T-helper 2 cell treated with Interferon-gamma antibody and Interleukin-4, amounts not matched to agents 5 μg/mL and 100 μg/mL, for 36 hours (primary cell): ENCODE data around the gene KCNMB2.

Source experiments
- DNase-seq: peaks from one replicate; pipeline ENCODE4 v3.0.0; 2021; ENCODE audit warnings: low spot score
- H3K27ac Mint-ChIP-seq: one replicate; pipeline ENCODE4 v1.8.0; 2021; ENCODE audit warnings: mild to moderate bottlenecking, mixed read lengths
- H3K27me3 Mint-ChIP-seq: one replicate; pipeline ENCODE4 v1.8.0; 2021; ENCODE audit warnings: low read depth, mixed read lengths
- H3K36me3 Mint-ChIP-seq: one replicate; pipeline ENCODE4 v1.8.0; 2021; ENCODE audit warnings: low read depth, mixed read lengths
- H3K4me1 Mint-ChIP-seq: one replicate; pipeline ENCODE4 v1.8.0; 2021; ENCODE audit warnings: low read depth, mixed read lengths
- H3K4me3 Mint-ChIP-seq: one replicate; pipeline ENCODE4 v1.8.0; 2022; ENCODE audit warnings: mild to moderate bottlenecking, moderate library complexity, mixed read lengths
- H3K9me3 Mint-ChIP-seq: one replicate; pipeline ENCODE4 v1.8.0; 2021; ENCODE audit warnings: mixed read lengths

Gene KCNMB2

DNA sequence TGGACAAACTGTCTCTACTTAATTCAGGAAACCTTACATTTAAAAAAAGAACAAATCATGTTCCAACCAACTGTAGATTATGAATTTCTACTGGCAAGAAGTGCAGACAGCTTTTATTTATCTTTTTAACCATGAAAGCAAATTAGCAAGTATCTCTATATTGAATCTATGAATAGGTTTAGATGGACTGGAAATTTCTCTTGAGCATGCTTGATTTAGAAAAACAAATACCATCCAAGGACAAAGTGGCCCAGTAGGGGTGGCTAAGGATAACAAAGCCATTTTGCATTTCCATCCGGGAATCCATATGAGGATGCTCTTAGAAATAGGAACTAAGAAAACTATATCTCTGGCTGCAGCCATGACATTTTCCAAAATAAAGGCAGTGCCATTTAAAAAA is 150.6 kb downstream of the KCNMB2 start:
- peaks cover 8% of the 10 kb centered on the region for H3K9me3 Mint-ChIP-seq
- H3K27ac Mint-ChIP-seq, result no peak overlapping the region
- H3K36me3 Mint-ChIP-seq, result no peaks in the 10 kb centered on the region
- DNase-seq, result no peak
- H3K4me3 Mint-ChIP-seq, result no peak overlapping the region
- H3K4me1 Mint-ChIP-seq, result no peaks in the 10 kb centered on the region
- H3K27me3 Mint-ChIP-seq, result no peaks in the 10 kb centered on the region

- no peaks in the 10 kb centered on the region for H3K27me3 Mint-ChIP-seq
- H3K36me3 Mint-ChIP-seq, result no peaks in the 10 kb centered on the region
- DNase-seq, result no peak
- no peaks in the 10 kb centered on the region for H3K4me1 Mint-ChIP-seq
- no peak overlapping the region for H3K27ac Mint-ChIP-seq
- peaks cover 3% of the 10 kb centered on the region for H3K9me3 Mint-ChIP-seq
- H3K4me3 Mint-ChIP-seq, result no peak overlapping the region
Measured at GRCh38 chr3:178690571-178690970, 154.3 kb downstream of the KCNMB2 start.

DNA sequence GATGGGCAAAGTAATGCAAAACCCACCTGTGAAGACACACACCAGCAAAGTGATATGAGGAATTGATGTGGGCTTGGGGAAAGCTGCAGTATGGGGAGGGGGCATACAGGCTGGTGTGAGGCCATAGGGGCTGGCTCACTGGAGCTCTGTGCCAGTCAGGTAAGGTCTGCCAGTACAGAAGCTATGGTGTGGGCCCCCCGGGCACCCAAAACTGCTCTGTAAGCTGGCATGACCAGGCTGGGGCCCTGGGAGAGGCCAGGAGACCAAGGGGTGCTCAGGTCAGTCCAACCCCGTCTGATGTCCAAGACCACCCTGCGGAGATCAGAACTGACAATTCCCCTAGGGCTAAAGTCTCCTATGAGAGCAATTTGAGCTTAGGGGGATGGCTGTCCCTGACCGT is 163.1 kb downstream of the KCNMB2 start:
- Mint-ChIP-seq H3K27me3 (no peaks in the 10 kb centered on the region), H3K4me1 (no peaks in the 10 kb centered on the region), H3K4me3 (no peak overlapping the region), H3K9me3 (peaks cover 35% of the 10 kb centered on the region), H3K27ac (no peak overlapping the region), H3K36me3 (no peaks in the 10 kb centered on the region)
- no peak for DNase-seq

- peaks cover 35% of the 10 kb centered on the region for H3K9me3 Mint-ChIP-seq
- no peaks in the 10 kb centered on the region for H3K4me1 Mint-ChIP-seq
- H3K4me3 Mint-ChIP-seq, result no peak overlapping the region
- no peaks in the 10 kb centered on the region for H3K36me3 Mint-ChIP-seq
- H3K27me3 Mint-ChIP-seq, result no peaks in the 10 kb centered on the region
- H3K27ac Mint-ChIP-seq, result no peak overlapping the region
- DNase-seq, result no peak
Measured at GRCh38 chr3:178699810-178700209, 163.6 kb downstream of the KCNMB2 start.

DNA sequence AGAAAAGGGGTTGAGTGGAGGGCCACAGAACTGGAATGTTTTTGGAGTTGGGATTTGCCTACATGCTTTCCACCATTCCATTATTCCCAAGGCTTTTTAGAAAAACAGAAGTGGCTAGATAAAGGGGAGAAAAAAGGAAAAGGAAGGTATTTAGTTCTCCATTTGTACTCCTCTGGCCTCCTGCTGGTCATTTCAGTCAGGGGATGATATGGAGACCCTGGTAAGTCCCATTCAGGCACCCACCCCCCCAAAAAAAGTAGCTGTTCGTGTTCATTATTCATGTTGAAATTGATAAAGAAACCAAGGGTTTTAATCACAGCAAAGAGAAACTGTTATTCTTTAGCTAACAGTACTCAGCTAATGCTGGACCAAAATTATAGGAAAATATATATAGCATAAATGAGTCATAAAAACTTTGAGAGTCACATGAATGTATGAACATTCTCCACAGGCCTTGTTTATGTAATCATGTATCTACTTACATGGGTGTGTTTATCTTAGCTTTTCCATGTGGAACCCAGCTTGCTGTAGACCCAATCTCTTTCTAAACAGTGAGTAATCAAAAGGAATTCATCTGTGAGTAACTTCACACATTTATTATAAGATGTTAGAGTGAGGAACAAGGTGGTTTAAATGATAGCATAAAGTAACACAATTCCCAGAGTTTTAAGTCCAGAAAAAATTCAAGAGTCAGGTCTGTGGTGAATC is 167.2 kb downstream of the KCNMB2 start:
- H3K36me3 Mint-ChIP-seq, result no peaks in the 10 kb centered on the region
- peaks cover 5% of the 10 kb centered on the region for H3K9me3 Mint-ChIP-seq
- no peaks in the 10 kb centered on the region for H3K4me1 Mint-ChIP-seq
- H3K27ac Mint-ChIP-seq, result no peak overlapping the region
- H3K27me3 Mint-ChIP-seq, result no peaks in the 10 kb centered on the region
- H3K4me3 Mint-ChIP-seq, result no peak overlapping the region
- no peak for DNase-seq

GRCh38 chr3:178705925-178706324 is 169.7 kb downstream of the KCNMB2 start:
- no peak for DNase-seq
- no peak overlapping the region for H3K27ac Mint-ChIP-seq
- H3K4me1 Mint-ChIP-seq, result no peaks in the 10 kb centered on the region
- no peak overlapping the region for H3K4me3 Mint-ChIP-seq
- H3K36me3 Mint-ChIP-seq, result no peaks in the 10 kb centered on the region
- no peaks in the 10 kb centered on the region for H3K27me3 Mint-ChIP-seq
- no peaks in the 10 kb centered on the region for H3K9me3 Mint-ChIP-seq

GRCh38 chr3:178706411-178706810 is 170.2 kb downstream of the KCNMB2 start:
- Mint-ChIP-seq H3K9me3 (no peaks in the 10 kb centered on the region), H3K27ac (no peak overlapping the region), H3K36me3 (no peaks in the 10 kb centered on the region), H3K4me1 (no peaks in the 10 kb centered on the region), H3K27me3 (no peaks in the 10 kb centered on the region), H3K4me3 (no peak overlapping the region)
- no peak for DNase-seq

- no peak overlapping the region for H3K27ac Mint-ChIP-seq
- DNase-seq, result no peak
- H3K36me3 Mint-ChIP-seq, result no peaks in the 10 kb centered on the region
- no peaks in the 10 kb centered on the region for H3K9me3 Mint-ChIP-seq
- no peak overlapping the region for H3K4me3 Mint-ChIP-seq
- no peaks in the 10 kb centered on the region for H3K4me1 Mint-ChIP-seq
- no peaks in the 10 kb centered on the region for H3K27me3 Mint-ChIP-seq
Measured at GRCh38 chr3:178707311-178708031, 171.2 kb downstream of the KCNMB2 start.

DNA sequence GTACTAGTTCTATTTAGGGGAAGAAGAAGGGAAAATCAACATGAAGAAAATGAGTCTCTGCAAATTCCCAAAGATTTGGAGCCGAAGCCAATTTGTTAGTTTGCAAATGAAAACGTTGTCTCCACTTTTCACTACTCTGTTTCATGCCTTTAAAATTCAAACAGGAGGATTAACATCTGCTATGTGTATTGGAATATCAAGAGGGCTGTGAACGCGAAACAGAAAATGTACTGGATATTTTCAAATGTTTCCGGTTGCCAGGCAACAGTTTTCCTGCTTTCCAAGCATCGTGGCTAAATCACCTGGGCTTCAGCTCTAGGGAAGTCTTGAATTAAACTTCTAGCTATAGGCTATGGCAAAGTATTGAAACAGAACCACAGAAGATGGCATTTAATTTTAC is 172.8 kb downstream of the KCNMB2 start:
- Mint-ChIP-seq H3K27ac (no peak overlapping the region), H3K36me3 (no peaks in the 10 kb centered on the region), H3K27me3 (no peaks in the 10 kb centered on the region), H3K4me1 (no peaks in the 10 kb centered on the region), H3K9me3 (no peaks in the 10 kb centered on the region), H3K4me3 (no peak overlapping the region)
- DNase-seq, result no peak

- no peaks in the 10 kb centered on the region for H3K36me3 Mint-ChIP-seq
- H3K4me3 Mint-ChIP-seq, result no peak overlapping the region
- no peak for DNase-seq
- H3K9me3 Mint-ChIP-seq, result no peaks in the 10 kb centered on the region
- H3K27ac Mint-ChIP-seq, result no peak overlapping the region
- no peaks in the 10 kb centered on the region for H3K4me1 Mint-ChIP-seq
- H3K27me3 Mint-ChIP-seq, result no peaks in the 10 kb centered on the region
Measured at GRCh38 chr3:178711753-178712152, 175.5 kb downstream of the KCNMB2 start.

GRCh38 chr3:178712247-178712646 is 176.0 kb downstream of the KCNMB2 start:
- Mint-ChIP-seq H3K27ac (no peak overlapping the region), H3K27me3 (no peaks in the 10 kb centered on the region), H3K4me3 (no peak overlapping the region), H3K36me3 (no peaks in the 10 kb centered on the region), H3K4me1 (no peaks in the 10 kb centered on the region), H3K9me3 (no peaks in the 10 kb centered on the region)
- no peak for DNase-seq

DNA sequence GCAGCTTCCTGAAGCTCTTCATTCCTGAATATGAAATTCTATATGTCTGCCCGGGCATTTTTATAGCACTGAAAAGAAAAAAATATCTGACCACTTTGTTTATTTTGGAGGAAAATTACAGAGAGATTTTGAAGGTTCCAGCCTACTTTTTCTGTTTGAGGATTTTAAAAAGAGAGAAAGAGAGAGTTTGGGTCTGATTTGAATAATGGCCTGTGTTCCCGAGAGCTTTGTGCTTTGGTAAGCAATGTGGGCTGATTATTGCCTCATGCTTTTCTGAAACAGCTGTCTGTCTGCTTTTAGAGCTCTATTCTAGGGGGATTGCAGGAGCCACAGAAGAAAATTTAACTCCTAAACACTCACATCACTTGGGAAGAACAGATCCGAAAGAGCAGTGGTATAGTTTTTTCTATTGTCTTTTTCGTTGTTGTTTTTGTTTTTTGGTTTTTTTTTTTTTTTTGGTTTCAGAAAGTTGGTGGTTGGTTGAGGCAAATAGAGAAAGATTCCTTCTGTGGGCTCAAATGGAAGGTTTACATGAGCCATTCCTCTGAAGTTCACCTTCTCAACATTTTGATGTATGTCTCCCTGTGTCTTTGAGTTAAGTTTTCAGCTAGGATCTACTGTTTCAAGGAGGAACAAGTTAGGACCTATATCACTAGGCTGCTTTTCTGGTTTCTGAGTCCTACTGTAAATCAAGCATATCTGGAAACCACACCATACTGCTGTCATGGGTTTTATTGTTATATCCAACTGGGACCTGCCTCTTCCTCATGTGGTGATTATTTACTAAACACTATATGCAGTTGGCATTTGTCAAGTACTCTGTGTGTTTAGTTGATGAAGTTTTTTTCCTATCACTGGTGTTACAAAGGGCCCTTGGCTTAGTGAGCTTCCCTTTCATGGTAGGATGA is 178.9 kb downstream of the KCNMB2 start:
- no peak overlapping the region for H3K4me3 Mint-ChIP-seq
- H3K36me3 Mint-ChIP-seq, result no peaks in the 10 kb centered on the region
- H3K4me1 Mint-ChIP-seq, result no peaks in the 10 kb centered on the region
- H3K27ac Mint-ChIP-seq, result no peak overlapping the region
- no peak for DNase-seq
- H3K27me3 Mint-ChIP-seq, result no peaks in the 10 kb centered on the region
- no peaks in the 10 kb centered on the region for H3K9me3 Mint-ChIP-seq

DNA sequence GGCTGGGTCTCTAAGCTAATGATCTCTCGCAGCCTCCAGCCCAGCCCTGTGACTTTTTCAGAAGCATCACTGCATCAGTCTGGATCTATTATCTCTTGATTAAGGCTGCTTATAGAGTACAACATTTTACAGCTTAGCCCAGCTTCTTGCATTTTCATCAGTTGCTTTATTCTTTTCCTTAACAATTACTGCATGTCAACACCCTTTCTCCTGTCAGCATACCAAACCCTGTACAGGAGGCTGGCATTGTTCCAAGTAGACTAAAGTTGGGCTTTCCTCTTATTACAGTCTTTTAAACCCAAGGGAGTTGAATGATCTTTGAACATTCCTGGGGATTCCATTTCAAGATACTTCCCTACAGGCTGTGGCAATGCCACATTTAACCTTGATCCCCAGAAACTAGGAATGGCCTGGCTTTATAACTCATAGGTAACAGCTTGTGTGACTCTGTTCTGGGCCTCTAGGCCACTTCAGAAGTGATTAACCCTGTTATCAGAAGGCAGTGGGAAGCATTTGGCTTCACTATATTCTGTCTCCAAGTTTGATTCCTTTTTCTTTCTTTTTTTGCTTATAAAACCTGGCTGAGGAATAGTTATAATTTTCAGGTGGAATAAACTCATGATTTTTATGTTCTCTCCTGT is 182.9 kb downstream of the KCNMB2 start:
- Mint-ChIP-seq H3K27me3 (no peaks in the 10 kb centered on the region), H3K27ac (no peak overlapping the region), H3K4me1 (no peaks in the 10 kb centered on the region), H3K9me3 (no peaks in the 10 kb centered on the region), H3K4me3 (no peak overlapping the region), H3K36me3 (no peaks in the 10 kb centered on the region)
- no peak for DNase-seq

GRCh38 chr3:178732824-178733223 is 196.6 kb downstream of the KCNMB2 start:
- no peak overlapping the region for H3K4me3 Mint-ChIP-seq
- no peaks in the 10 kb centered on the region for H3K9me3 Mint-ChIP-seq
- H3K36me3 Mint-ChIP-seq, result no peaks in the 10 kb centered on the region
- H3K27me3 Mint-ChIP-seq, result no peaks in the 10 kb centered on the region
- DNase-seq, result no peak
- H3K4me1 Mint-ChIP-seq, result no peaks in the 10 kb centered on the region
- H3K27ac Mint-ChIP-seq, result no peak overlapping the region
